ENCODE measurements around the gene CPD. TPM values are rescaled to one million over a fixed set of nuclear protein-coding genes. Genes with fewer than 3 reads are reported as not detected.

Gene CPD
- total RNA-seq, 5 donors from 2014 or later (not counting 1 experiment from before 2014, with no cell fraction given): 18.7 to 38.0 (median 24.1) TPM

DNA sequence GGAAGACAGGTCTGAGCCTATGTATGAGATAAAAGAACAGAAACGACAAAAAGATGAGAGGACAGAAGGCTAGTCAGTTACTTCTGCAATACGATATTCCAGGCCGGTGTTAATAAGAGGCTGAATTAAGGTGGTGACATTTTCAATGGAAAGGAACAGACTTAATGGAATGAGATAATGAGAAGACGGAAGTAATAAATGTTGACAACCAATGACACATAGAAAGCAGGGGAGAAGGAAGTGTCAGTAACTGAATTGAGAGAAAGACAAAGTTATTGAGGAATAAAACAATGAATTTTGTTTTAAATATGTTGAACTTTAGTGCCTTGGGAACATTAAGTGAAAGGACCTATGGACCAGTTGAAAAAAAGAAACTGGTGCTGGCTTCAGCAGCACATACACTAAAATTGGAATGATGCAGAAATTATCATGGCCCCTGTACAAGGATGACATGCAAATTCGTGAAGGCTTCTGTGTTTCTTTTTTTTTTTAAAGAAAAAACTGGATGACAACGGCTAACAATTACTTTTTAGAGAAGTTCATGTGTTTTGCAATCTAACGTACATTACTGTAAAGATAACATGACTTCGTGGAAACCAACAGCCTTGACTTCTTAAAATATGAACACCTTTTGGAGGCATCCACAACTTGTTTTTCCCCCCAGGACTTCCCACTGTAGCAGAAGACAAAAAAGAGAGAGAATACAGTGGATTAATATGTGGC, 18.5 kb upstream of the CPD start:
- POLR2A ChIA-PET: no interaction called here
- WGBS (ENCODE audit: insufficient coverage): 90% methylated on average over 3 of the region's 8 CpGs
- Histone ChIP-seq H3K9me3 (no peaks in the 10 kb centered on the region), H3K36me3 (ENCODE audit: control insufficient read depth in 2 of 2, extremely low read depth in 1 of 2, insufficient read depth in 1 of 2, low read length in 1 of 2) (no peaks in the 10 kb centered on the region), H3K27me3 (replicated peaks in 1 of 2; ENCODE audit: control insufficient read depth in 2 of 2, extremely low read depth in 1 of 2, insufficient read depth in 2 of 2, low read length in 1 of 2) (peaks cover 0 to 2% of the 10 kb centered on the region in 2 experiments), H3K4me1 (ENCODE audit: control insufficient read depth in 1 of 2, extremely low read depth in 1 of 2, insufficient read depth in 2 of 2, low read length in 2 of 2) (peaks cover 15 to 33% of the 10 kb centered on the region in 2 experiments), H3K4me3 (ENCODE audit: control insufficient read depth in 1 of 2, extremely low read depth in 1 of 2, low read length in 1 of 2) (no peak overlapping the region), H3K27ac (ENCODE audit: low read length) (no peak overlapping the region)
- Mint-ChIP-seq H3K27me3 (peaks cover 0 to 2% of the 10 kb centered on the region in 2 donors), H3K9me3 (peaks cover 0 to 4% (median 2%) of the 10 kb centered on the region in 3 donors), H3K4me1 (peaks cover 18 to 22% (median 19%) of the 10 kb centered on the region in 3 donors), H3K4me3 (no peak overlapping the region), H3K27ac (no peak overlapping the region), H3K36me3 (no peaks in the 10 kb centered on the region)
- no peak for DNase-seq
- CTCF ChIA-PET: no interaction called here
- ATAC-seq (replicated peaks in 1 of 4): no peak

DNA sequence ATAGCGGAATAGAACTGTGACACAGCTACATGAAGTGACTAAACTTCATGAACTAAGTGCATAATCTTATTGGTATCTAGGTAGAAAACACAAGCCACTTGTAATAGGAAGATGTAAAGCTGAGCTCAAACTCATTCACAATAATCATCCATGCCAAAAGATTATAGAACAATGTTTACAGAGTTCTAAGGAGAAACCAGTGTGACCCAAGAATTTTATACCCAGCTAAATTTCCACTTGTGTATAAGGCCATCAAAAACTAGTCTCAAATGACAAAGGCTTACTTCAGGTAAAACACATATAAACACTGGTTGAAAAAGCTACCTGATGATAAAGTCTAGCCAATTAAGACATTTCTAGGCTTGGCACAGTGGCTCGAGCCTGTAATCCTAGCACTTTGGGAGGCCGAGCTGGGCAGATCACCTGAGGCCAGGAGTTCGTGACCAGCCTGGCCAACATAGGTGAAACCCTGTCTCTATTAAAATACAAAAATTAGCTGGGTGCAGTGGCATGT, 16.9 kb upstream of the CPD start:
- POLR2A ChIA-PET: interaction anchor here in 1 of 2 donors (0.7 kb wide), 1 partner anchor 406 kb away, joined by 6 read pairs; no protein-coding TSS in a partner anchor

DNA sequence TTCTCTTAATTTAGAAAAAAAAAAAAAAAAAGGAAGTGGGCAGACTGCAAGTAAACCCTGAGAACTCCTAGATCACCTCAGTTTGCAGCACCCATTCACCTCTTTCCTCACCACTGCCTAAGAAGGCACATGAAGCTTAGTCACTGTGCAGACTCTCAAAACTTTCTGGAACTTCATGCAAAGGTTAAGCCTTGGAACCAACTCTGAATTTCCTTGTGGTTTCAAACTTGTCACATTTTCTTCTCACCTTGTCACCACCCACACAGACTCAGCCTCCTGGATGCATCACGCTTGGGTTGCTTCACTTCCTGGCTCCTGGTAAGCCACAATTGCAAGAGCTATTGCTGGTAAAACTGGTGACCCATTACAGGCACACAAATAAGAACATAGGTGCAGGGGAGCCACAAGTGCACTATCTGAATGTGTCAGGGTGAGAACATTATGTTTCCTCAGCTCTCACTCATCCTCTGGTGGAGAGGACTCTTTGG, 15.0 kb upstream of the CPD start:
- H3K9me3 Mint-ChIP-seq: peaks cover 0 to 4% (median 2%) of the 10 kb centered on the region in 3 donors
- H3K27ac Mint-ChIP-seq: peak overlapping the region; percentile 90 to 92
- H3K36me3 ChIP-seq (ENCODE audit: control insufficient read depth in 2 of 2, extremely low read depth in 1 of 2, insufficient read depth in 1 of 2, low read length in 1 of 2): no peaks in the 10 kb centered on the region
- H3K4me3 Mint-ChIP-seq: peak overlapping the region; percentile 20 to 57 (median 44)
- H3K9me3 ChIP-seq: no peaks in the 10 kb centered on the region
- H3K27me3 ChIP-seq (replicated peaks in 1 of 2; ENCODE audit: control insufficient read depth in 2 of 2, extremely low read depth in 1 of 2, insufficient read depth in 2 of 2, low read length in 1 of 2): no peaks in the 10 kb centered on the region
- peak overlapping the region; percentile 39 for H3K27ac ChIP-seq (ENCODE audit: low read length)
- DNase-seq (peak; percentile 32 to 87 (median 66)), ATAC-seq (replicated peaks in 1 of 4) (peak; percentile 90 to 91 (median 90))
- ChIA-PET CTCF (interaction anchor here (0.6 to 1.3 kb wide), 11 partner anchors 16 to 271 kb away, joined by 3 to 8 read pairs (median 4); no protein-coding TSS in a partner anchor), POLR2A (interaction anchor here (0.6 to 1.4 kb wide), 6 partner anchors 14 to 1131 kb away, joined by 3 to 8 read pairs (median 4); no protein-coding TSS in a partner anchor)
- H3K4me1 Mint-ChIP-seq: peaks cover 19 to 30% (median 29%) of the 10 kb centered on the region in 3 donors
- H3K36me3 Mint-ChIP-seq: no peaks in the 10 kb centered on the region
- 0% methylated on average over 1 of the region's 1 CpG for WGBS (ENCODE audit: insufficient coverage)
- no peak overlapping the region for H3K4me3 ChIP-seq (ENCODE audit: control insufficient read depth in 1 of 2, extremely low read depth in 1 of 2, low read length in 1 of 2)
- no peaks in the 10 kb centered on the region for H3K27me3 Mint-ChIP-seq
- peaks cover 15 to 34% of the 10 kb centered on the region in 2 experiments for H3K4me1 ChIP-seq (ENCODE audit: control insufficient read depth in 1 of 2, extremely low read depth in 1 of 2, insufficient read depth in 2 of 2, low read length in 2 of 2)

More for the DNA sequence above, 16.9 kb upstream of the CPD start:
- Histone ChIP-seq H3K4me1 (ENCODE audit: control insufficient read depth in 1 of 2, extremely low read depth in 1 of 2, insufficient read depth in 2 of 2, low read length in 2 of 2) (peaks cover 15 to 34% of the 10 kb centered on the region in 2 experiments), H3K27me3 (replicated peaks in 1 of 2; ENCODE audit: control insufficient read depth in 2 of 2, extremely low read depth in 1 of 2, insufficient read depth in 2 of 2, low read length in 1 of 2) (peaks cover 0 to 2% of the 10 kb centered on the region in 2 experiments), H3K4me3 (ENCODE audit: control insufficient read depth in 1 of 2, extremely low read depth in 1 of 2, low read length in 1 of 2) (no peak overlapping the region), H3K9me3 (no peaks in the 10 kb centered on the region), H3K27ac (ENCODE audit: low read length) (no peak overlapping the region), H3K36me3 (ENCODE audit: control insufficient read depth in 2 of 2, extremely low read depth in 1 of 2, insufficient read depth in 1 of 2, low read length in 1 of 2) (no peaks in the 10 kb centered on the region)
- H3K4me3 Mint-ChIP-seq: no peak overlapping the region
- no peak for ATAC-seq (replicated peaks in 1 of 4)
- peaks cover 0 to 4% (median 2%) of the 10 kb centered on the region in 3 donors for H3K9me3 Mint-ChIP-seq
- no peaks in the 10 kb centered on the region for H3K36me3 Mint-ChIP-seq
- CTCF ChIA-PET: interaction anchor here in 1 of 2 donors (0.6 kb wide), 1 partner anchor 193 kb away, joined by 3 read pairs; no protein-coding TSS in a partner anchor
- H3K27me3 Mint-ChIP-seq: no peaks in the 10 kb centered on the region
- H3K4me1 Mint-ChIP-seq: peaks cover 19 to 30% (median 24%) of the 10 kb centered on the region in 3 donors
- 100% methylated on average over 1 of the region's 4 CpGs for WGBS (ENCODE audit: insufficient coverage)
- no peak overlapping the region for H3K27ac Mint-ChIP-seq
- DNase-seq: no peak

DNA sequence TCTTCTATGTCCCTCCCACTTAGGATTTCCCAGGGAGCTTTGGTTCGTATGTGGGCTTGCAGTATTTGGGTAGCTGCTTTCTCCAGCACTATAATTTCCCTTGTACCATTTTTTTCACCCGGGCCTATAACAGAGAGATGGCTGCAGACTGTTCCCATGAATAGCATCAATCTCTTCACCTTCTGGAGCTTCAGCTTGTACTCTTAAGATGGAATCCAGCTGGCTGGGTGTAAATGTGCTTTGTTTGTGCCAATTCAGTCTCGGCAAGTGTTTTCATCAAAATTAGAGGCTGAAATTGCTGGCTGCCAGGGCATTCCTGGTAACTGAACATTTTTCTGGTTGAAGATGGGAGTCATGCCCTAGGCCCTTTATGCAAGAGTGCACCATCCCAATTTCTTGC, 12.2 kb upstream of the CPD start:
- 100% methylated on average over 1 of the region's 3 CpGs for WGBS (ENCODE audit: insufficient coverage)
- Histone ChIP-seq H3K4me1 (ENCODE audit: control insufficient read depth in 1 of 2, extremely low read depth in 1 of 2, insufficient read depth in 2 of 2, low read length in 2 of 2) (peaks cover 15 to 34% of the 10 kb centered on the region in 2 experiments), H3K27ac (ENCODE audit: low read length) (no peak overlapping the region), H3K4me3 (ENCODE audit: control insufficient read depth in 1 of 2, extremely low read depth in 1 of 2, low read length in 1 of 2) (no peak overlapping the region), H3K27me3 (replicated peaks in 1 of 2; ENCODE audit: control insufficient read depth in 2 of 2, extremely low read depth in 1 of 2, insufficient read depth in 2 of 2, low read length in 1 of 2) (no peaks in the 10 kb centered on the region), H3K36me3 (ENCODE audit: control insufficient read depth in 2 of 2, extremely low read depth in 1 of 2, insufficient read depth in 1 of 2, low read length in 1 of 2) (no peaks in the 10 kb centered on the region), H3K9me3 (no peaks in the 10 kb centered on the region)
- H3K27me3 Mint-ChIP-seq: no peaks in the 10 kb centered on the region
- ATAC-seq (replicated peaks in 1 of 4) (no peak), DNase-seq (no peak)
- no peaks in the 10 kb centered on the region for H3K9me3 Mint-ChIP-seq
- no peak overlapping the region for H3K4me3 Mint-ChIP-seq
- H3K27ac Mint-ChIP-seq: no peak overlapping the region
- H3K36me3 Mint-ChIP-seq: no peaks in the 10 kb centered on the region
- ChIA-PET POLR2A (no interaction called here), CTCF (interaction anchor here in 1 of 2 donors (0.8 kb wide), 1 partner anchor 11 kb away, joined by 3 read pairs; no protein-coding TSS in a partner anchor)
- H3K4me1 Mint-ChIP-seq: peaks cover 19 to 37% (median 30%) of the 10 kb centered on the region in 3 donors

DNA sequence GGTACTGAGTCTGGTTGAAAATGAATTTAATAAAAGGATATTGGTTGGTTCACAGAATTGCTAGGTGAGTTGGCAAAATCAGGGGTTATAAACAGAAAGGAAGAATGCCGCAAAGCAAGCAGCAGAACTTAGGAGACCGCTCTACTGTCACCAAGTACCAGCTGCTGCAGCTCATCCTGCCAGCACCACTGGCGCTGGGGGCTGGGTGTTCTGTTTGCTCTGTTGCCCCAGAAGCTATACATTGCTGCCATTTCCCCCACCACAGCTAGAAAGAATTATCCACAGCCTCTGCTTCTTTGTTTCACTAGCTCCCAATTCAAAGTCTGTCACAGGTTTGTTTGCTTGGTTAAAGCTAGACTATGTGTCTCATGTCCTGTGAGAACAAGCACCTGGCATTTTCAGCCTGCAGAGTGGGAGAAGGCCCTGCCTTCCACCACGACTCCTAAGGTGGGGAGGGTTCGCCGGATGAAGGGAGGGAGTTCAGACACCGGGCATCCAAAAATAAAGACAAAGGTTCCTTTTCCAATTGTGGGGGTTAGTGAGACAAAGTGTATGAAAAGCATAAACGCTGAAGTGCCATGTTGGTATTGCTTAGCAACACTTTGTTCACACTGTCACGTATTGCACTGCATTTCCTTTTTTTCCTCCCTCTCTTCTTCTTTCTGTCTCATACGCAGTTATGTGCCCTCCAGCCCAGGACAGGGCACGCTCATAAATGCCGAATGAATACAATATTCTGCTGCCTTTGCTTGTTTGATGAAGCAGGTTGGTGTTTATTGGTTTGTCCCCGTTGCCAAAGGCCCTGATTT, 9.6 kb upstream of the CPD start:
- Mint-ChIP-seq H3K4me1 (peaks cover 3 to 27% (median 17%) of the 10 kb centered on the region in 3 donors), H3K4me3 (no peak overlapping the region), H3K27ac (no peak overlapping the region), H3K9me3 (no peaks in the 10 kb centered on the region), H3K36me3 (no peaks in the 10 kb centered on the region), H3K27me3 (peaks cover 0 to 3% of the 10 kb centered on the region in 2 donors)
- ATAC-seq (replicated peaks in 1 of 4) (peak in 1 of 4 experiments; percentile 39), DNase-seq (no peak)
- H3K27me3 ChIP-seq (replicated peaks in 1 of 2; ENCODE audit: control insufficient read depth in 2 of 2, extremely low read depth in 1 of 2, insufficient read depth in 2 of 2, low read length in 1 of 2): no peaks in the 10 kb centered on the region
- no peaks in the 10 kb centered on the region for H3K9me3 ChIP-seq
- H3K4me1 ChIP-seq (ENCODE audit: control insufficient read depth in 1 of 2, extremely low read depth in 1 of 2, insufficient read depth in 2 of 2, low read length in 2 of 2): peaks cover 1 to 12% of the 10 kb centered on the region in 2 experiments
- H3K27ac ChIP-seq (ENCODE audit: low read length): no peak overlapping the region
- H3K36me3 ChIP-seq (ENCODE audit: control insufficient read depth in 2 of 2, extremely low read depth in 1 of 2, insufficient read depth in 1 of 2, low read length in 1 of 2): no peaks in the 10 kb centered on the region
- POLR2A ChIA-PET: no interaction called here
- CTCF ChIA-PET: interaction anchor here in 1 of 2 donors (0.7 kb wide), 1 partner anchor 657 kb away, joined by 3 read pairs; no protein-coding TSS in a partner anchor
- WGBS (ENCODE audit: insufficient coverage): 91% methylated on average over 9 of the region's 13 CpGs
- H3K4me3 ChIP-seq (ENCODE audit: control insufficient read depth in 1 of 2, extremely low read depth in 1 of 2, low read length in 1 of 2): no peak overlapping the region

DNA sequence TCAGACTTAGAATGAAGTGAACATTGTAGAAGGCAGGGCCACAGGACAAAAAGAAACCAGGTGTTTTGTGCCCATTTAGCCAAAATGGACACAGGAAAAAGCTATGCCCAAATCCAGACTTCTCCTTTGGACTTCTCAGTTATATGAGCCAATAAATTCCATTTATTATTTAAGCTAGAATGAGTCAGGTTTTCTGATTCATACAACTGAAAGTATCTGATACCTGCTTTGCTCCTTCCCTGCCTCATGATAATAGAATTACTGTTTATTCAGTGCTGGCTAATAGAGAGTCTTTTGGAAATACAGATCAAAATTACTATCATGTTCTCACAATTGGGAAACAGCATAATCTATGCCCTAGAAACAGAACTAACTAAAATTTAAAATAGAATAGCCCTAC, 8.7 kb upstream of the CPD start:
- ATAC-seq (replicated peaks in 1 of 4) (no peak), DNase-seq (no peak)
- H3K4me3 Mint-ChIP-seq: no peak overlapping the region
- CTCF ChIA-PET: no interaction called here
- POLR2A ChIA-PET: interaction anchor here in 1 of 2 donors (0.6 kb wide), 1 partner anchor 43 kb away, joined by 3 read pairs; no protein-coding TSS in a partner anchor
- peaks cover 0 to 8% of the 10 kb centered on the region in 2 donors for H3K27me3 Mint-ChIP-seq
- H3K4me1 Mint-ChIP-seq: peaks cover 0 to 24% (median 14%) of the 10 kb centered on the region in 3 donors
- no peaks in the 10 kb centered on the region for H3K36me3 Mint-ChIP-seq
- Histone ChIP-seq H3K4me3 (ENCODE audit: control insufficient read depth in 1 of 2, extremely low read depth in 1 of 2, low read length in 1 of 2) (no peak overlapping the region), H3K9me3 (no peaks in the 10 kb centered on the region), H3K36me3 (ENCODE audit: control insufficient read depth in 2 of 2, extremely low read depth in 1 of 2, insufficient read depth in 1 of 2, low read length in 1 of 2) (no peaks in the 10 kb centered on the region), H3K27ac (ENCODE audit: low read length) (no peak overlapping the region), H3K27me3 (replicated peaks in 1 of 2; ENCODE audit: control insufficient read depth in 2 of 2, extremely low read depth in 1 of 2, insufficient read depth in 2 of 2, low read length in 1 of 2) (no peaks in the 10 kb centered on the region), H3K4me1 (ENCODE audit: control insufficient read depth in 1 of 2, extremely low read depth in 1 of 2, insufficient read depth in 2 of 2, low read length in 2 of 2) (peaks cover 0 to 4% of the 10 kb centered on the region in 2 experiments)
- no peaks in the 10 kb centered on the region for H3K9me3 Mint-ChIP-seq
- no peak overlapping the region for H3K27ac Mint-ChIP-seq

All from T-cell (primary cell).